Pancreas (tissue), 10 donors: ENCODE data around the gene LLGL2. TPM values are rescaled to one million over a fixed set of nuclear protein-coding genes. Genes with fewer than 3 reads are reported as not detected.
"Not testable (repeated sequence)": the region's sequence is repeated elsewhere in the genome, so short reads cannot be mapped to it uniquely, and the experiment has no call there.

Source experiments
- ATAC-seq, 4 donors: fragments of 200-7000 bp; cut with Tn5 transposase; one replicate each; pipeline versions ENCODE4 v1.8.0 to v1.9.1; 2020; ENCODE audit warnings: mild to moderate bottlenecking in 4 of 4, moderate library complexity in 4 of 4
- DNase-seq, 6 donors: peaks; one replicate each; pipeline ENCODE4 v3.0.0-alpha.2; 2020
- FAIRE-seq: peaks from 2 replicates; lab custom pipeline; 2012; peaks lifted over from hg19 to GRCh38; lab: Jason Lieb, UNC
- H3K27ac ChIP-seq, 4 donors: fragments of 200-600 bp; sonication (generic); 1 replicate in 3 of 4; 2 replicates in 1 of 4; pipeline versions ENCODE4 v1.5.0 to v1.8.0; 2020
- H3K27me3 ChIP-seq, 4 donors: fragments of 200-600 bp; one replicate each; pipeline ENCODE4 v1.8.0; 2021
- H3K36me3 ChIP-seq, 3 donors: fragments of 200-600 bp; sonication (generic) in 1 of 3; one replicate each; pipeline versions ENCODE4 v1.5.0 to v1.8.0; 2020 to 2021
- H3K4me1 ChIP-seq, 3 donors: fragments of 200-600 bp; one replicate each; pipeline ENCODE4 v1.8.0; 2021
- H3K4me3 ChIP-seq, 4 donors: fragments of 200-600 bp; sonication (generic) in 2 of 4; one replicate each; pipeline versions ENCODE4 v1.5.0 to v1.8.0; 2020 to 2021
- H3K9me3 ChIP-seq, 4 donors: fragments of 200-600 bp; one replicate each; pipeline ENCODE4 v1.8.0; 2021
- CTCF ChIP-seq, 4 donors: fragments of 200-600 bp; sonication (generic) in 3 of 4; IDR thresholded peaks; one replicate each; pipeline versions ENCODE4 v1.5.0 to v1.8.0; 2021; ENCODE audit warnings: antibody characterized with exemption in 4 of 4
- WGBS, 2 donors: extraction: QIAGEN DNeasy Blood & Tissue Kit; methylation state at CpG; one replicate each; pipeline ENCODE4 v1.1.7; 2013; 5-methylcytosine and 5-hydroxymethylcytosine counted together
- intact Hi-C, 3 donors: fragments of 100-400 bp; cut with DNase I; formaldehyde crosslinking; loops; one replicate each; pipeline versions ENCODE4 v1.11.1 to v1.14.2; 2022
- polyA plus RNA-seq, 2 donors: library from polyadenylated mRNA; stranded (reverse); fragments of 200-250 nt; gene quantifications; one replicate each; pipeline ENCODE4 v1.2.3, GENCODE V29; 2013
- total RNA-seq, 6 donors: library from RNA; stranded (reverse); fragmentation: NEBNext Ultra II Directional in 4 of 6; extraction: Animal tissue kit (Norgen Biotek cat#: 25700) in 4 of 6; gene quantifications; one replicate each; pipeline versions ENCODE4 v1.2.1 to v1.2.4, GENCODE V29; 2021 to 2023
- donor health status: healthy with polysubstance abuse.
- donor health status: DM: no; HTN: no; CAD: no; lungs with moderate emphysema.
- donor health status: DM: no; HTN: no; CAD: no.
- donor health status: control.
- donor health status: control.
- donor health status: Bipolar disorder and iron deficiency.
- donor health status: DM: yes; HTN: yes; CAD: no.
- donor health status: DM: no; HTN: no; CAD: no.
- donor health status: DM: no; HTN: no; CAD: no.
- donor health status: DM: yes; HTN: yes; CAD: no.

The LLGL2 gene
- total and polyA plus RNA-seq, 8 donors = 87.8 to 296 (median 112) TPM

DNA sequence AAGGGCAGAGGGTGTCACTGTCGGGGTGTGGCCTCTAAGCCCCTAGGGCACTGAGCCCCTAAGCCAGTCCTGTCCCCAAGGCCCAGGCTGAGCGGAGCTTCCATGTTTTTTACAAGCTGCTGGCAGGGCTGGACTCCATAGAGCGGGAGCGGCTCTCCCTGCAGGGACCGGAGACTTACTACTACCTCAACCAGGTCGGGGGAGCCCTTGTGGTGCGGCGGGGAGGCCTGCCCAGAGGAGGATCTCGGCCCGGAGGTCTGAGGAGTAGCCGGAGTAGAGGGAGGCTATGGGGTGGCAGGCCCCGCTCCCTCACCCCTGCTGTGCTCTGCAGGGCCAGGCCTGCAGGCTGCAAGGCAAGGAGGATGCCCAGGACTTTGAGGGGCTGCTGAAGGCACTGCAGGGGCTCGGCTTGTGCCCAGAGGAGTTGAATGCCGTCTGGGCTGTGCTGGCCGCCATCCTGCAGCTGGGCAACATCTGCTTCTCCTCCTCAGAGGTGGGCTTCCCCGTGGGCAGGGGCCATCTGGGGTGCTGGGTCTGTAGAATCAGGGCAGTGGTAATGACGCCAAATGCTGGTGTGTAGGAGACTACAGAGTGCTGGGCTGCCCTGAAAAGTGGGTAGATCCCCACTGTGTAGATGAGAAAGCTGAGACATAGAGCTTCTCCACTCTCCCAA lies 67.0 kb downstream of the LLGL2 start:
- FAIRE-seq (no peak), ATAC-seq (no peak), DNase-seq (no peak)
- H3K36me3 ChIP-seq = no peaks in the 10 kb centered on the region
- intact Hi-C loops = no loop called here
- no peak overlapping the region for H3K4me3 ChIP-seq
- H3K4me1 ChIP-seq = peaks cover 0 to 5% (median 4%) of the 10 kb centered on the region in 3 donors
- TF ChIP-seq CTCF (IDR thresholded peaks at IDR 0.05) = no peak
- 89% methylated on average over 13 to 17 of the region's 17 CpGs for WGBS, 2 donors
- H3K27ac ChIP-seq = no peak overlapping the region
- no peaks in the 10 kb centered on the region for H3K9me3 ChIP-seq
- no peaks in the 10 kb centered on the region for H3K27me3 ChIP-seq

GRCh38 chr17:75593430-75593829 lies 67.9 kb downstream of the LLGL2 start:
- H3K27ac ChIP-seq, FAIRE-seq, H3K36me3 ChIP-seq, ATAC-seq, intact Hi-C loops, H3K4me3 ChIP-seq, DNase-seq, H3K9me3 ChIP-seq, H3K4me1 ChIP-seq, H3K27me3 ChIP-seq: not testable (repeated sequence)
- WGBS, 2 donors = 85 to 91% methylated on average over 9 of the region's 9 CpGs

- Histone ChIP-seq H3K9me3 (no peaks in the 10 kb centered on the region), H3K4me1 (peaks cover 0 to 3% (median 2%) of the 10 kb centered on the region in 3 donors), H3K27me3 (no peaks in the 10 kb centered on the region), H3K4me3 (no peak overlapping the region), H3K27ac (no peak overlapping the region), H3K36me3 (no peaks in the 10 kb centered on the region)
- ATAC-seq (no peak), FAIRE-seq (no peak), DNase-seq (no peak)
- TF ChIP-seq CTCF (IDR thresholded peaks at IDR 0.05) = no peak
- 61 to 72% methylated on average over 28 of the region's 28 CpGs for WGBS, 2 donors
- intact Hi-C loops = no loop called here
Observed at GRCh38 chr17:75594499-75595283, 69.2 kb downstream of the LLGL2 start.

GRCh38 chr17:75595284-75595919 lies 69.9 kb downstream of the LLGL2 start:
- TF ChIP-seq CTCF (IDR thresholded peaks at IDR 0.05) = no peak
- Histone ChIP-seq H3K36me3 (no peaks in the 10 kb centered on the region), H3K4me1 (no peaks in the 10 kb centered on the region), H3K27ac (no peak overlapping the region), H3K9me3 (no peaks in the 10 kb centered on the region), H3K4me3 (no peak overlapping the region), H3K27me3 (no peaks in the 10 kb centered on the region)
- intact Hi-C loops = no loop called here
- ATAC-seq (no peak), DNase-seq (no peak), FAIRE-seq (no peak)
- 61 to 76% methylated on average over 13 of the region's 13 CpGs for WGBS, 2 donors

- FAIRE-seq = no peak
- 78 to 86% methylated on average over 6 of the region's 6 CpGs for WGBS, 2 donors
- H3K36me3 ChIP-seq = no peaks in the 10 kb centered on the region
- ATAC-seq = no peak
- no peaks in the 10 kb centered on the region for H3K27me3 ChIP-seq
- H3K4me3 ChIP-seq = no peak overlapping the region
- H3K27ac ChIP-seq = no peak overlapping the region
- no peak for TF ChIP-seq CTCF (IDR thresholded peaks at IDR 0.05)
- H3K4me1 ChIP-seq = no peaks in the 10 kb centered on the region
- no peak for DNase-seq
- intact Hi-C loops = no loop called here
- H3K9me3 ChIP-seq = no peaks in the 10 kb centered on the region
Observed at GRCh38 chr17:75595920-75596313, 70.4 kb downstream of the LLGL2 start.
